GM18502 (cell line): ENCODE results near the gene IL17B.
A peak's percentile ranks its signal among the peaks of the same experiment; 100 is the strongest.
"Not testable (repeated sequence)": the region's sequence is repeated elsewhere in the genome, so short reads cannot be mapped to it uniquely, and the experiment has no call there.

Experiments used
- ATAC-seq: cut with Tn5 transposase; IDR thresholded peaks from one replicate; pipeline ENCODE4 v1.9.1; 2021; ENCODE audit warnings: mild to moderate bottlenecking; ENCODE audit not compliant: unreplicated experiment, poor library complexity

IL17B gene

GRCh38 chr5:149403923-149404745, 25.0 kb upstream of the IL17B start:
- no peak for ATAC-seq

- ATAC-seq: no peak
Measured at GRCh38 chr5:149402291-149402690, 23.2 kb upstream of the IL17B start.

GRCh38 chr5:149401051-149401450, 22.0 kb upstream of the IL17B start:
- ATAC-seq: no peak

- ATAC-seq: no peak
Measured at GRCh38 chr5:149400304-149400703, 21.2 kb upstream of the IL17B start.

DNA sequence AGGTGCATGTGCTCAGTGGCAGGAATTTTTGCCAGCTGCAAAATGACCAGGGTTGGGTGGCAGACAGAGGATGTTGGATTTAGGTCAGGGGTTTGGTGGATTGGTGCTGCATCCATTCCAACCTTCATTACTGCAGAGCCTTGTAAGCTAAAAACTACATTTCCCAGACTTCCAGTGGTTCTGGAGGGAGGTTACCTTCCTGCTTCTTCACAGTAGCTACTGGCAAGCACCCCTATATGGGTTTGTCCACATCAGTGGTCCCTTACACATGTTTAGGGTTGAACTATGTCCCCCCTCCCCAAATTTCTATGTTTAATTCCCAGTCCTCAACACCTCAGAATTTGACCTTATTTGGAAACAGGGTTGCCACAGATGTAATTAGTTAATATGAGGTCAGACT, 20.7 kb upstream of the IL17B start:
- no peak for ATAC-seq

DNA sequence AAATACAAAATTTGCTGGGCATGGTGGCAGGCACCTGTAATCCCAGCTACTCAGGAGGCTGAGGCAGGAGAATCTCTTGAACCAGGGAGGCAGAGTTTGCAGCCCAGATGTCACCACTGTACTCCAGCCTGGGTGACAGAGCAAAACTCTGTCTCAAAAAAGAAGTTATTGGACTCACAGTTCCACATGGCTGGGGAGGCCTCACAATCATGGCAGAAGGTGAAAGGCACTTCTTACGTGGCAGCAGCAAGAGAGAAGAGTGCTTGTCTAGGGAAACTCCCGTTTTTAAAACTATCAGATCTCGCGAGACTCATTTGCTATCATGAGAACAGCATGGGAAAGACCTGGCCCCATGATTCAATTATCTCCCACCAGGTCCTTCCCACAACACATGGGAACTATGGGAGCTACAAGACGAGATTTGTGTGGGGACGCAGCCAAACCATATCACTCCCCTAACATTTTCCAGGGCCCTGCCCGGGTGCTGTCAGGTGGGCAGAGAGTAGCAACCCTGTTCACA, 19.7 kb upstream of the IL17B start:
- ATAC-seq: not testable (repeated sequence)

DNA sequence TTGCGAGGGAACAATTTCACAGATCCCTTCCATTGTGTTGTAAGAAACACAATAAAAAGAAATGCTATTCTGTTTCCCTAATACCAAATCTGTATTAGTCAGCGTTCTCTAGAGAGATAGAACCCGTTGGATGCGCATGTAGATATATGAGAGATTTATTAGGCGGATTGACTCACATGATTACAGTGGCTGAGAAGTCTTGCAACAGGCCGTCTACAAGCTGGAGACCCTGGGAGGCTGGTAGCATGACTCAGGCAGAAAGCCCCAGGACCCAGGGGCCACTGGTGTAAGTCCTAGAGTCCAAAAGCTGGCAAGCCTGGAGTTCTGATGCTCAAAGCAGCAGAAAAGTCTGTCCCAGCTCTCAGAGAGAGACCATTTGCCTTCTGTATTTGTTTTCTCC, 18.4 kb upstream of the IL17B start:
- no peak for ATAC-seq

GRCh38 chr5:149394996-149395395, 15.9 kb upstream of the IL17B start:
- not testable (repeated sequence) for ATAC-seq

DNA sequence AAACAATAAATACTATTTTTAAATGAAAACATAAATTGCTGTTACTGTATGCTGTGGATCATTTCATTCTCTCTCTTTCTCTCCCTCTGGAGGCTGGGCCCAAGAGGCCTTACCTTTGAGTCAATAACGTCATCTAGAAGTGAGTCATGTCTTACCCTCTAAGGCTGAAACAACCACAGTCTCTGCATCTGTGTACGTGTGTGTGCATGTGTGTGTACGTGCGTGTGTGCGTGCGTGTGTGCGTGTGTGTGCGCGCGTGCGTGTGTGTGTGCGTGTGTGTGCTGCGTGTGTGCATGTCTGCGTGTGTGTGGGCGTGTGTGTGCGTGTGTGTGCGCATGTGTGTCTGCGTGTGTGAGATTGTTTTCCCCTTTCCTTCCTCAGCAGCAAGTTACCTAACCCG, 13.6 kb upstream of the IL17B start:
- ATAC-seq: no peak

DNA sequence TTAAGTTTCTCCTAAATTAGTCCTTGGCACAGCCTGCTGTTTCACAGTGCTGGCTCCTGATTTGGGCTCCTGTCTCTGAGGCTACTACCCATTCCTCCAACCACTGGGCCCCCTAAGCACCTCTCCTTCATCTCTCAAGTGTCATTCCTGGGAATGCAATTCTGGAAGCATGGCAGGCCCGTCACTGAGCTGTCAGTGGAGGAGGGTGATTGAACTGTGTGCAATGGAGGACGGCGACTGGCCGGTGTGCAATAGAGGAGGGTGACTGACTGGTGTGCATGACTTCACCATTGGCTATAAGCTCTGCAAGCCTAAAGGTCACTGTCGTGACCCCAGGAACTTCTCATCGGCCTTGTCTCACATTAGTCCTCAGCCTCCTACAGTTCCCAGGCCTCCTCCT, 12.4 kb upstream of the IL17B start:
- ATAC-seq: no peak

DNA sequence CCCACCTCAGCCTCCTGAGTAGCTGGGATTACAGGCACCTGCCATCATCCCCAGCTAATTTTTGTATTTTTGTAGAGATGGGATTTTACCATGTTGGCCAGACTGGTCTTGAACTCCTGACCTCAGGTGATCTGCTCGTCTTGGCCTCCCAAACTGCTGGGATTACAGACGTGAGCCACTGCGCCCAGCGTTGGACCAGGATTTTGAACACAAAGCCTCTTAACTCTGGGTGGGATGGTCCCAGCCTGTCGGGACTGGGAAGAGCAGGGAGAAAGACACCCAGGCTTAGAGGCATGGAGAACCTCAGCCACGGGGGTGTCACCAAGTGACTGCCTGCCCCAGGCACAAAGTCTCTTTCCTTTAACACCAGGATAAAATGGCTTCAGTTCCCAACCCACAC, 12.0 kb upstream of the IL17B start:
- not testable (repeated sequence) for ATAC-seq

DNA sequence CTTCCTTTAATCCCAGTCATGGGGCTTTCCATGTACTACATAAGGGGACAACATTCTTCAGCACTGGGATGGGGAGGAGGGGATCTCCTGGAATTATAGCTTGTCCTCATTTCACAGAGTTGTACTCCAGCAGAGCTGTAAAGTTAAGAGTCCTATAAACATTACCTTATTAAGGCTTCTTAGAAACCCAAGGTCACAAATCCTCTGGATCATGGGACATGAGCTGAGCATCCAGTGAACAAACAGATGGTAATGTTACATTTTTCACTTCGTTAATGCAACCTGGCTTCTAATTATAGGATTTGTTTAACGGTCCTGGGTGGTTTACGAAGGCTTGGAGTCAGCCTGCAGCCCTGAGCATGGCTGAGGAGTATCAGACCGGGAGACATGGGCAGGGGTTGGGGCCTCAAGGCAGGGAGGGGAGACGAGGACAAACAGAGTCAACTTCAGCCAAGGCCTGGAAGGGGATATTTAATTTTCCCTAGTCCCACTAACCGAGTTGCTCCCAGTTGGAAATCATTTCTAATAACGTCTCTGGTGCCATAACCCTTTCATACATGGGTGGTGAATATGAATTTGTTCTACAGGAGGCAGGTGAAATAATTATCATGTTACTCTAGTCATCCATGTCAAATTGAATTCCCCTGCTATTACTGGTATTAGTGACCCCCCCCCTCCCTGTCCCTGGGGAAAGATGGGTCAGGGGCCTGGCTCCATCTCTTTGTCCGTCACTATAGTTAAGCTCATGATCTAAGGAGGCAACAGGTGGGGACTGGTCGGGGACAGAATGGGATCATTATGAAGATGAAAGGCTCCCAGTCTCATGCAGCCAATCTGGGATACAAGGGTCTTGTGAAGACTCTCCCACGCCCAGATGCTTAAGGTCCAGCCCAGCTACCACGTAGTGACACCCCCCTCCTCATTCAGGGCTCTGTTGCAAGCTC, 10.7 kb upstream of the IL17B start:
- no peak for ATAC-seq

GRCh38 chr5:149388498-149389190, 9.6 kb upstream of the IL17B start:
- ATAC-seq: no peak

DNA sequence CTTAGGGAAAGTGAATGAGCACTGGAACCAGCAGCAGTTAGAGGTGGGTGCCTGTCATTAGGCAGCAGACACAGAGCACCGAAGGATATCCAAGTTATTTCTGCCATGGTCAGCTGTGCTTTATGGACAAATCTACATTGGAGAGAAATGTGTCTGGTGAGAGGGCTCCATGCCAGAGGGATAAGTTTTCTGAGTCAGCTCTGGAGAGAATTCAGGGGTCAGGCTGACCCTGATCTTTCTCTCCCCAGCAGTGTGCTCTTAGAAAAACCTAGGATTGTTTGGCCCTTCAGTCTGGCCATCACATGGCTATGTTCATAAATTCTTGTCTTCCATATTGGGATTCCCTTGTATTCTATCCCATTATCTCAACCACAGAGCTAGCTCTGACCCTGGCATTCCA, 8.9 kb upstream of the IL17B start:
- no peak for ATAC-seq

GRCh38 chr5:149387081-149387631, 8.1 kb upstream of the IL17B start:
- no peak for ATAC-seq

DNA sequence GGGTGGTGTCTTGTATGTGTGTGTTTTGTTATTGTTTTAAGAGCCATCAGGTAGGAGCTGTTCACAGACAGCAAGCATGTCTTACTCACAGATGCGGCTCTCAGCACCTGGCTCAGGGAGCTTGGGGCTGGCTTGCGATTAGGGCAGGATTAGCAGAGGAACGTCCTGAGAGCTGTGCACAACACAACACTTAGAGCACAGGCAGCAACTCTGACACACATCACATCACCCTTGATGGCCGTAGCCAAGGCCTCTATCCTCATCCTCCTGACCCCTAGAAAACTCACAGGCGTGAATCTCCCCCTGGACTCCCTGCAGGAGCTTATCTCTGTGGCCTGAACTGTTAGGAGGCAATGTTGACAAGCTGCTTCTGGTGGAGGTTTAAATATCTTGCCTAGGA, 7.1 kb upstream of the IL17B start:
- no peak for ATAC-seq

DNA sequence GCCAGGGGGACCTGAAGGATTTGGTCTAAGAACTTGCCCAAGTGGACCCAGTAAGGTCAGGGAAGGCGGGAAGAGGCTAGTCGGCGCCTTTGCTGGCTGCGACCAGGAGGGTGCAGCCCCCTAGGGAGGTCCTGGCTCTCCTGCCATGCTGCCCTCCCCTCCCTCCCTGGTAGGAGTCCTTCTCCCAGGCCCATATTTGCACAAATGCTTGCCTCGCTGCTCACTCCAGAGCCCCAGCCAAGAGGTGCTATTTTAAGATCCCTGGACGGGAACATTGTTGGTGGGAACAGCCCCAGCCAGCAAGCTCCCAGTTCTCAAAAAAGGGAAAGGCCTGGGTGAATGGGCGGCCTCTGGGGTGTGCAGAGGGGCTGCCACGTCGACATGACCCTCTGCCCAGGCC, 4.3 kb upstream of the IL17B start:
- ATAC-seq: no peak

GRCh38 chr5:149382517-149383220, 3.6 kb upstream of the IL17B start:
- ATAC-seq: no peak

GRCh38 chr5:149381986-149382338, 2.9 kb upstream of the IL17B start:
- peak; percentile 85 for ATAC-seq
